Small intestine (tissue), 7 donors: ENCODE data around the gene IGFLR1. TPM values are rescaled to one million over a fixed set of nuclear protein-coding genes. Genes with fewer than 3 reads are reported as not detected.

ENCODE experiments used
- DNase-seq, 2 donors: peaks; one replicate each; pipeline versions ENCODE4 v3.0.0 to v3.0.0-alpha.2; 2013
- FAIRE-seq: peaks from 2 replicates; lab custom pipeline; 2012; peaks lifted over from hg19 to GRCh38; lab: Jason Lieb, UNC
- H3K27ac ChIP-seq, 3 donors: one replicate each; pipeline ENCODE4 v1.5.1; 2013; ENCODE audit warnings: low read length in 2 of 3, mild to moderate bottlenecking in 2 of 3, control low read depth in 1 of 3, inconsistent platforms in 1 of 3, low read depth in 1 of 3, moderate library complexity in 1 of 3
- H3K27me3 ChIP-seq, 3 donors: one replicate each; pipeline ENCODE4 v1.6.1; 2013; ENCODE audit warnings: low read length in 3 of 3, inconsistent platforms in 1 of 3; ENCODE audit not compliant: control insufficient read depth in 3 of 3, insufficient read depth in 3 of 3
- H3K36me3 ChIP-seq, 3 donors: one replicate each; pipeline ENCODE4 v1.6.1; 2013; ENCODE audit warnings: low read length in 3 of 3, inconsistent platforms in 1 of 3, low read depth in 1 of 3, mild to moderate bottlenecking in 1 of 3, moderate library complexity in 1 of 3; ENCODE audit not compliant: control insufficient read depth in 3 of 3, insufficient read depth in 2 of 3
- H3K4me1 ChIP-seq, 3 donors: one replicate each; pipeline ENCODE4 v1.6.1; 2013; ENCODE audit warnings: low read length in 2 of 3, inconsistent platforms in 1 of 3, low read depth in 1 of 3, mild to moderate bottlenecking in 1 of 3, moderate library complexity in 1 of 3; ENCODE audit not compliant: control insufficient read depth in 3 of 3, insufficient read depth in 2 of 3
- H3K4me3 ChIP-seq, 3 donors: one replicate each; pipeline ENCODE4 v1.5.1; 2013; ENCODE audit warnings: low read length in 3 of 3, control low read depth in 1 of 3, inconsistent platforms in 1 of 3, low read depth in 1 of 3, mild to moderate bottlenecking in 1 of 3, moderate library complexity in 1 of 3
- H3K9me3 ChIP-seq, 2 donors: one replicate each; pipeline ENCODE4 v1.6.1; 2013; ENCODE audit warnings: low read depth in 1 of 2, low read length in 1 of 2; ENCODE audit not compliant: control insufficient read depth in 2 of 2, insufficient read depth in 1 of 2
- WGBS, 3 donors: extraction: QIAGEN DNeasy Blood & Tissue Kit; methylation state at CpG; one replicate each; pipeline ENCODE4 v1.1.7; 2013; 5-methylcytosine and 5-hydroxymethylcytosine counted together
- polyA plus RNA-seq, 4 donors: library from polyadenylated mRNA; stranded (reverse) in 3 of 4; unstranded in 1 of 4; fragments of 200-250 nt in 3 of 4; fragments of 120-200 nt in 1 of 4; gene quantifications; one replicate each; pipeline versions ENCODE4 v1.2.1 to v1.2.3, GENCODE V29; 2013
- donor health status: healthy with polysubstance abuse.
- donor health status: control.
- donor health status: control.
- donor health status: Bipolar disorder and iron deficiency.
- donor health status: healthy.

The IGFLR1 gene
- polyA plus RNA-seq, 4 donors, result 4.3 to 17.8 (median 12.1) TPM

- Histone ChIP-seq H3K9me3 (peaks cover 0 to 4% of the 10 kb centered on the region in 2 donors), H3K27ac (peak overlapping the region; percentile 41 to 100 (median 66)), H3K4me1 (peaks cover 3 to 23% (median 4%) of the 10 kb centered on the region in 3 donors), H3K4me3 (peak overlapping the region; percentile 72 to 99 (median 77)), H3K36me3 (peaks cover 0 to 31% (median 0%) of the 10 kb centered on the region in 3 donors), H3K27me3 (no peaks in the 10 kb centered on the region)
- FAIRE-seq, result no peak
- DNase-seq, result no peak
- 3 to 14% (median 7%) methylated on average over 4 of the region's 4 CpGs for WGBS, 3 donors
These were observed 3.8 kb upstream of the IGFLR1 start for GRCh38 chr19:35746087-35746462.

GRCh38 chr19:35745328-35746086 lies 3.3 kb upstream of the IGFLR1 start, which contains the start of the genes PSENEN and U2AF1L4:
Gene PSENEN, plus strand, starts transcription at chr19:35745651. Its CDS starts 280 bp downstream, at chr19:35745931.
Gene U2AF1L4, minus strand, starts transcription at chr19:35745418. Its CDS starts 27 bp downstream, at chr19:35745391.
- H3K4me1 ChIP-seq, result peaks cover 3 to 25% (median 4%) of the 10 kb centered on the region in 3 donors
- no peaks in the 10 kb centered on the region for H3K27me3 ChIP-seq
- peak; percentile 100 for DNase-seq
- peaks cover 0 to 28% (median 0%) of the 10 kb centered on the region in 3 donors for H3K36me3 ChIP-seq
- H3K27ac ChIP-seq, result peak within 1 kb of the TSS; percentile 92 to 100 (median 100)
- peak within 1 kb of the TSS; percentile 77 to 99 (median 89) for H3K4me3 ChIP-seq
- 0 to 1% (median 0%) methylated on average over 40 of the region's 40 CpGs for WGBS, 3 donors
- peaks cover 0 to 4% of the 10 kb centered on the region in 2 donors for H3K9me3 ChIP-seq
- FAIRE-seq, result no peak

- Histone ChIP-seq H3K27ac (peak overlapping the region; percentile 92 to 100 (median 100)), H3K27me3 (no peaks in the 10 kb centered on the region), H3K36me3 (peaks cover 0 to 28% (median 0%) of the 10 kb centered on the region in 3 donors), H3K4me3 (peak overlapping the region; percentile 77 to 99 (median 89)), H3K9me3 (peaks cover 0 to 4% of the 10 kb centered on the region in 2 donors), H3K4me1 (peaks cover 3 to 28% (median 4%) of the 10 kb centered on the region in 3 donors)
- FAIRE-seq (no peak), DNase-seq (peak; percentile 96 to 98)
- 7 to 11% (median 7%) methylated on average over 37 to 41 of the region's 41 CpGs for WGBS, 3 donors
These were observed 2.4 kb upstream of the IGFLR1 start for GRCh38 chr19:35744430-35745327.

DNA sequence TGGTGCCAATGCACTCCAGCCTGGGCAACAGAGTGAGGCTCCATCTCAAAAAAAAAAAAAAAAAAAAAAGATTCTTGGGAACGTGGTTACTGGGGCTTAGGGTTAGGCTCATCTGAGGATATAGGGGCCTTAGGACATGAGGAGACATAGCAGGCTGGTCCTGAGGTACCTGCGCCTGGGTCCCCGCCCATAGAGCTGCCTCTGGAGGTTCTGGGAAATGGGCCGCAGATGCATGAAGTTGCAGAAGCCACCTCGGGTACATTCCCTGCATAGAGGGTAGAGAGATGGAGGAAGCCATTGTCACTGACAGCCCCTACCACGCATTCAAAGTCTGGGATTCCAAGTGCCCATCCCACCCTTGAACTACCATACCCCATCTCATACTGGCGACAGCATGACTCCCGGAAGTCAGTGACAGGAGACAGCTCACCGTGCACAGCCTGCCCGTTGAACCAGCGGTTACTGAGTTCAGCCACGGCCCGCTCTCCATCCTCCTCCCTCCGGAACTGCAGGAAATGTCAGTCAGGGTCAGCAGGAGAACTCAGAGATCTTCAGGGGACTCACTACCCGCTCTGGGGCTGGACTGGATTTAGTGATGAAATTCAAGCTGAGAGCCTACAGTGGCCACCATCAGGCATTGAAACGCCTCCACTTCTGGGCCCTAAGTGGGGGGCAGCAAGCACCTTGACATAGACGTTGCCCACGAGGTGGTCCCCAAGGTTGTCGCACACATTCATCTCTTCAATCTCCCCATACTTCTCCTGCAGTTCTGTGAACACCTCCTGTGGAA lies 1.6 kb upstream of the IGFLR1 start:
- Histone ChIP-seq H3K27me3 (no peaks in the 10 kb centered on the region), H3K27ac (peak overlapping the region in 1 of 3 donors; percentile 100), H3K9me3 (peaks cover 0 to 4% of the 10 kb centered on the region in 2 donors), H3K4me1 (peaks cover 0 to 24% (median 3%) of the 10 kb centered on the region in 3 donors), H3K4me3 (peak overlapping the region in 1 of 3 donors; percentile 77), H3K36me3 (peaks cover 0 to 34% (median 0%) of the 10 kb centered on the region in 3 donors)
- DNase-seq (no peak), FAIRE-seq (no peak)
- whole genome bisulfite sequencing, 3 donors, result 89 to 97% (median 90%) methylated on average over 18 to 19 of the region's 19 CpGs

DNA sequence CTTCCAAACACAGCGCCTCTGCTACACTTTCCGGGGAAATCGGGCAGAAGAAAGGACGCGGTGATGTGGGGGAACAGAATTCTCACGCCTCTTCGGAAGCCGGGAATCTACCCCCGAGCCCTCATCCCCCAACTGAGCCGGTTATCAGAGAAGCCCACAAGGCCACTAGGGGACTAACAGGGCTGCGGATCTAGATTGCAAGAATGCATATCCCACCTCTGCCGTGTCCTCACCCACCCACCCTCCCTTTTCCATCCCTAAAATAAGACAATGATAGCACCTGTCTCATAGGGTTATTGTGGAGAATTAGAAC lies 1.1 kb downstream of the IGFLR1 start:
- Histone ChIP-seq H3K36me3 (peaks cover 5 to 56% (median 8%) of the 10 kb centered on the region in 3 donors), H3K4me3 (peak overlapping the region; percentile 20 to 67 (median 57)), H3K27me3 (no peaks in the 10 kb centered on the region), H3K4me1 (peaks cover 0 to 15% (median 0%) of the 10 kb centered on the region in 3 donors), H3K9me3 (peaks cover 0 to 4% of the 10 kb centered on the region in 2 donors), H3K27ac (peak overlapping the region; percentile 41 to 89 (median 62))
- FAIRE-seq (no peak), DNase-seq (no peak)
- WGBS, 3 donors, result 1 to 4% (median 2%) methylated on average over 12 of the region's 12 CpGs

DNA sequence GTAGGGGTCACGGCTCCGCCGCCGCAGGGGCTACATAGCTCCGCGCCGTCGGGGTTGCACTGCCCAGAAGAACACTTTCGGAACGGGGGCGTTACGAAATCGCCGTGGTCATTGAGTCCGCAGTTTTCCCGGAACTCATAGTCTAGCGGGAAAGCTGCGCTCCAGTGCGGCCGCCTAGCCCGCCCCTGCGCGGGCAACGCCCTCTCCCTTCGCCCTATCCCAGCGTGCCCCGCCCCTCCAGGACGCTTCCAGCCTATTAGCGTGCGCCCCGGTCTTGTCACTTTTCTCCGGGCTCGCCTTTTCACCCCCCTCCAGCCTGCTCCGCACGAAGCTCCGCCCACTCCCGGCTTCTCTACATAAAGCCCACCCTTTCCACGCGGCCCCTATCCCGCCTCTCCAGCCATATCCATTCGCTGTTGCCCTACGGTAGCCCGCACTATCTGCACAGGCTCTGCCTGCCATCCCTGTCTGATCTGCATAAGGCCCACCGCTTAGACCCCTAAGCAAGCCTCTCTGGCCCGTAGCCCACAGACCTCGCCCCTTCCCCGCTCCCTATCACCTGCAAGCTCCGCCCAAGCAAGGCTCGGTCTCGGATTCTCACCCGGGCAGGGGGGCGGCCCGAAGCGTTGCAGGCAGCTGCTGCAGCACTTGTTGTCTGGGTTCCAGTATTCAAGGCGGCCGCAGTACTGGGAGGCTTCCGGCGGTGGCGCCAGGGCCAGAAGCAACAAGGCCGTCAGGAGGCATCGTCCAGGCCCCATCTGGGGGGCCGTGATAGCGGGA lies 1.6 kb downstream of the IGFLR1 start:
- FAIRE-seq (no peak), DNase-seq (peak; percentile 97 to 98)
- peaks cover 0 to 4% of the 10 kb centered on the region in 2 donors for H3K9me3 ChIP-seq
- H3K4me1 ChIP-seq, result peaks cover 0 to 11% (median 0%) of the 10 kb centered on the region in 3 donors
- peak overlapping the region; percentile 44 to 67 (median 57) for H3K4me3 ChIP-seq
- H3K27me3 ChIP-seq, result no peaks in the 10 kb centered on the region
- H3K27ac ChIP-seq, result peak overlapping the region; percentile 41 to 89 (median 62)
- H3K36me3 ChIP-seq, result peaks cover 5 to 60% (median 9%) of the 10 kb centered on the region in 3 donors
- WGBS, 3 donors, result 0% methylated on average over 60 to 63 of the region's 63 CpGs

GRCh38 chr19:35740108-35740422 lies 2.2 kb downstream of the IGFLR1 start:
- WGBS, 3 donors, result 2 to 4% (median 2%) methylated on average over 13 to 16 of the region's 16 CpGs
- Histone ChIP-seq H3K27me3 (no peaks in the 10 kb centered on the region), H3K36me3 (peaks cover 7 to 65% (median 12%) of the 10 kb centered on the region in 3 donors), H3K4me3 (peak overlapping the region; percentile 44 to 61 (median 57)), H3K27ac (peak overlapping the region in 1 of 3 donors; percentile 73), H3K4me1 (peaks cover 0 to 11% (median 0%) of the 10 kb centered on the region in 3 donors), H3K9me3 (peaks cover 0 to 4% of the 10 kb centered on the region in 2 donors)
- FAIRE-seq (no peak), DNase-seq (no peak)
